Mesodermal cell (in vitro differentiated cells): Measurements from ENCODE around the gene PRLR.

ENCODE experiments used
- H3K27ac ChIP-seq: 2 replicates; pipeline ENCODE4 v1.7.0; 2013; ENCODE audit warnings: mild to moderate bottlenecking, low read depth, low read length, moderate library complexity; ENCODE audit not compliant: severe bottlenecking
- H3K36me3 ChIP-seq: 2 replicates; pipeline ENCODE4 v1.7.1; 2013; ENCODE audit warnings: mild to moderate bottlenecking, low read length, moderate library complexity; ENCODE audit not compliant: control insufficient read depth, insufficient read depth
- H3K4me1 ChIP-seq: one replicate; pipeline ENCODE4 v1.7.1; 2013; ENCODE audit warnings: mild to moderate bottlenecking, low read length; ENCODE audit not compliant: insufficient read depth, control insufficient read depth, poor library complexity, severe bottlenecking
- H3K4me3 ChIP-seq: 2 replicates; pipeline ENCODE4 v1.7.0; 2013; ENCODE audit warnings: low read length, control low read depth, mild to moderate bottlenecking; ENCODE audit not compliant: insufficient read depth, poor library complexity, severe bottlenecking; ENCODE audit errors: extremely low read depth
- H3K9me3 ChIP-seq: 2 replicates; pipeline ENCODE4 v1.7.1; 2013; ENCODE audit warnings: mild to moderate bottlenecking, low read length, moderate library complexity; ENCODE audit not compliant: control insufficient read depth
- WGBS, 2 experiments: methylation state at CpG; one replicate each; pipeline ENCODE4 v1.1.5; 2013; ENCODE audit warnings: missing lambda C conversion rate in 2 of 2; ENCODE audit not compliant: insufficient coverage in 2 of 2; 5-methylcytosine and 5-hydroxymethylcytosine counted together

PRLR gene

DNA sequence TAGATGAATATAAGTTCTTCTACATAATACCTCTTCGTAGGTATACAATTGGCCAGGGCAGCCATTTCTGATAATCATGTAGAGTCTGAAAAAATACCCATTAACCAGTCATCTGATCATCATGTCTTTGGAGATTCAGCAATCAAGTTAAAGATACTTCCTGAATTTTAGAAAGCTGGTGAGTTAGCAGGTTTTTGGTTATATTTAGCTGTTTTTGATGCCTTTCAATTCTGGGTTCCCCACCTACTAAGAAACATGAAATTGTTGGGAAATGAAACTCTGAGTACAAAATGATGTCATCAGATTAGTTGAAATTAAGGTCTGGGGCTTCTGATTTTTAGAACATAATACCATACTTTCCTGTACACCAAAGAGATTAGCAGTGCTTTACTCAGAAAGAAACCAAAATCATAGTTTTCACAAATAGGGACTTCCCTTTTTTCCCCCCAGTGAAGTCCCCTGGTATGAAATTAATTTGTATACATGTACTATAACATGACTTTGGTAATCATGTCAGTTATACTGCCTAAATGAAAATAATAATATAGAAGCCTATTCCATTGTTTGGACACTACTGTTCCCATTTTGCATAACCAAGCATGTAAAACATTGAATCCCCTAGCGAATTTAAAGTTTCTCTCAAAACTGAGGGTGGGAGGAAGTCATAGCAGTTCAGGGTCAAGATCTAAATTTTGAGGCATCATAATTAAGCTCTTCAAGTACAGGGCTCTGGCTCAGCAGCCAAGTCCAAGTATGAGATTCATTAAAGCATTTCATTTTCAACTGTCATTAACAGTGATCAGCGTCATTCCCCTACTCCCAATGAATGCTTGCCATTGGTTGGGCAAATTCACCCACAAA, 17.9 kb downstream of the PRLR start:
- Histone ChIP-seq H3K36me3 (no peaks in the 10 kb centered on the region), H3K27ac (no peak overlapping the region), H3K4me1 (no peaks in the 10 kb centered on the region), H3K9me3 (no peaks in the 10 kb centered on the region), H3K4me3 (no peak overlapping the region)
- 100% methylated on average over 1 of the region's 3 CpGs for WGBS, 2 experiments

DNA sequence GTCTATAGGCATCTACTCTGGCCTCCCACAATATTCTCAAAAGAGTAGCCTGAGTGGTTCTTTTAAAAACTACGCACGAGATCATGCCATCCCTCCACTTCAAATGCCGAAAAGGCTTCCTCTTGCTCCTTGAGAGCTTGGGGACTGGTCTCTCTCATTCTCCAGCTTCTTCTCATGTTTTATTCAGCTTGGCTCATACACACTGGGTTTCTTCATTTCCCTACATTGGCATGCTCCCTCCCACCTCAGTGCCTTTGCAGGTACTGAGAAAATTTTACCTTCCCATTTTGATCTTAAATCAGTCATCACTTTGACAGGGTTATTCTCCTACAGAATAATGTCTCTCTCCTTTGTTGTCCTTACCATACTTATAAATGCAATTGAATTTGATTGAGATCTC, 20.4 kb downstream of the PRLR start:
- Histone ChIP-seq H3K4me1 (no peaks in the 10 kb centered on the region), H3K4me3 (no peak overlapping the region), H3K9me3 (no peaks in the 10 kb centered on the region), H3K36me3 (no peaks in the 10 kb centered on the region), H3K27ac (no peak overlapping the region)
- 92 to 97% methylated on average over 2 to 3 of the region's 3 CpGs for WGBS, 2 experiments

DNA sequence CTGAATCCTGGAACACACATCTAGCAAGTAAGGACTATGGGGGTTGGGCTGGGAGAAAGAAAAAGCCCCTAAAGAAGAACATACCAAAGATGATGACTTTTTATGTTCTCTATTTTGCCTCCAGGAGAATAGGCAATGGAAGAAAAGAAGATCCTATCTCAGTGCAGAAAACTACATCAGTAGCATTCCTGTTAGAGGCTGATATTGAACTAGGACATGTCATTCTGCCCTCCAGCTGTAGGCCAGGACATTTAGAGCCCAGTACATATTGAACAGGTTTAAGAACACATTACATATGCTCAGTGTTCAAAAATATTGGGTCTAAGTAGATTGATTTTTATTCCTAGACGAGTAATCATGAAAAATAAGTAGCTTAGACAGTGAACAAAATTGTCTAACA, 24.7 kb downstream of the PRLR start:
- Histone ChIP-seq H3K4me1 (no peaks in the 10 kb centered on the region), H3K4me3 (no peak overlapping the region), H3K27ac (no peak overlapping the region), H3K36me3 (no peaks in the 10 kb centered on the region), H3K9me3 (no peaks in the 10 kb centered on the region)
- WGBS, 2 experiments: no CpG with 5 or more reads among the region's 1 CpG

DNA sequence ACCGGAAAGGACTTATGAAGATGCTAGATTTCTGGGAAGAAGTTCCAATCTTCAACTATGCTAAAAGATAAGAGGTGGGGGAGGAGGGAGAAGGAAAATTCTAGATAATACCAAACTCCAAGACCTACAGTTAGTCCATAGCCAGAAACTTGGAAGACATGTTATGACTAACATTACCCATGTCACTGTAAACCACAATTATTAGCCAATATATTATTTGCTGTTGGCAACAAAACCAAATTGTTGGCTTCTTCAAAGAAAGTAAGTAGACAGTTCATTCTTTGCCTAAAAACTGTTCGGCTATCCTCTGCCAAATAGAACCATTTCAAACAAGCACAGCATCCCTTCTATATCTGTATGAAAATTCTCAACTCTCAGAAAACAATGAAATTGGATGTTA, 25.1 kb downstream of the PRLR start:
- no CpG with 5 or more reads among the region's 2 CpGs for WGBS, 2 experiments
- no peaks in the 10 kb centered on the region for H3K9me3 ChIP-seq
- no peaks in the 10 kb centered on the region for H3K36me3 ChIP-seq
- H3K4me3 ChIP-seq: no peak overlapping the region
- no peak overlapping the region for H3K27ac ChIP-seq
- no peaks in the 10 kb centered on the region for H3K4me1 ChIP-seq

DNA sequence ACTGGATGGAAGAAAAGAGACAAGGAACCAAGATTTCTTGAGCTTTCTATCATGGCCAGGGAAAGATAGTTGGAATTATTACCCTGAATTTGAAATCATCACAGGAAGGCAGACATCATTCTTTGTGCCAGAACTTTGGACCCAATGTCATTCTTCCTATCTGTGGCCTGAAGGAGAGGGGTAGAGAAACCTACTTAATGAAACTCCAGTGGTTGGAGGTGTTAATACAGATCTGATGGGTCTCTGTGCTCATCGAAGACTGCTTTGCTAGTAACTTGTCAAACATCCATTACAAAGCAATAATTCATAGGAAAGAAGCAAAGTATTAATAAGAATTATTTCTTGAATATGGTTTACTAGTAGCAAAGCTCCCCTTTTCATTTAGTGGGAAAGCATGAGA, 26.9 kb downstream of the PRLR start:
- Histone ChIP-seq H3K4me3 (no peak overlapping the region), H3K27ac (no peak overlapping the region), H3K9me3 (no peaks in the 10 kb centered on the region), H3K4me1 (no peaks in the 10 kb centered on the region), H3K36me3 (no peaks in the 10 kb centered on the region)
- WGBS, 2 experiments: no CpG with 5 or more reads among the region's 1 CpG

DNA sequence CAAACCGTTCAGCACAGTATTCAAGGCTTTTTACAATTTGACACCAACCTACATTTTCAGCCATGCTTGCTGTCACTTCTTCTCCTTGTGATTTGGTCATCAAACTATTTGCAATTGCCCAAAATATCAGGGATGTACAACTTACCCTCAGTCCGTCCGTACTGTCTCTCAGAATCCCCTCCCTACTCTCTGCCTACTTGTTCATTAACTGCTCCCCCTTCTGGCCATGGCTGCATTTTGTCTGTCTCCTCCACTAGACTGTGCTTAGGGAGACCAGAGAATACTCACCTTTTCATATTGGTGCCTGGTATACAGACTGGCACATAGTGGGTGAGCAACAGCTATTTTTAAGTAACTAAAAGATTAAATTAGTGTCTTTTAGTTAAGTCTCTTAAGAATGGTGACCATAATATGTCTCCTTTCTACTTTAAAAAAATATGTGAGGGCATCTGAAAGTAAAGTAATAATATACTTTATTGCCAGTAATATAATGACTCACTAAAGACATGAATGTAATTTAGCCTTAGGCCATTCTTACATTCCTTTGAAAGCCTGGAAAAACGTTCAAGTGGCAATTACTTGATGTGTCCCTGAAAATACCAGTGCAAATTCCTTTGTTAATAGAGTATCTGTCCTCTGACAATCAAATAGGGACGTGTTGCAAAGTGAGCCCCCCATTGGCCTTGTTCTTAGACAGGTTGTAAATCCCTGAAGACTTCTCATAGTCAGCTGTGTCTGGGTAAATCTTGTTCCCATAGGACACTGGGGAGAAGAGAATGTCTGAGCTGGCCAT, 27.8 kb downstream of the PRLR start:
- H3K4me1 ChIP-seq: no peaks in the 10 kb centered on the region
- no peak overlapping the region for H3K4me3 ChIP-seq
- H3K27ac ChIP-seq: peak overlapping the region; percentile 10
- no peaks in the 10 kb centered on the region for H3K36me3 ChIP-seq
- no peaks in the 10 kb centered on the region for H3K9me3 ChIP-seq
- WGBS, 2 experiments: 56 to 57% methylated on average over 3 to 4 of the region's 5 CpGs

DNA sequence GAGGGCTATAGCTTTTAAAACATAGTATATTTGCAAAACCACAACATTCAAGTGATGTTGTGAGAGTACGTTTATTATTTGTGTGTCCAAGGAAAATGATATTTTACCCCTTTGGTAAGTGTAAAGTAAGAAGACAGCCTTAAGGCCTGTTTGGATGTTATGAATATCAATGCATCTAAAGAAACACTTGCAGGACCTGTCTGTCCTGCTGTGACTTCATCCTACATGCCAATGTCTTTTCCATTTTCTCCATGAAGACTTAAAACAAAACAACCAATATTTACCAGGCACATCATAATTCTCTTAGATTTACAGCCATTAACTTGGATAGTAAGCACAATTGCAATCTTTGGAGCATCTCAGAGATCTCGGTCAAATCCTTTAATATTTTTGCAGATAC, 29.0 kb downstream of the PRLR start:
- Histone ChIP-seq H3K27ac (no peak overlapping the region), H3K36me3 (no peaks in the 10 kb centered on the region), H3K9me3 (no peaks in the 10 kb centered on the region), H3K4me3 (no peak overlapping the region), H3K4me1 (no peaks in the 10 kb centered on the region)
- 86 to 100% methylated on average over 1 of the region's 2 CpGs for WGBS, 2 experiments

DNA sequence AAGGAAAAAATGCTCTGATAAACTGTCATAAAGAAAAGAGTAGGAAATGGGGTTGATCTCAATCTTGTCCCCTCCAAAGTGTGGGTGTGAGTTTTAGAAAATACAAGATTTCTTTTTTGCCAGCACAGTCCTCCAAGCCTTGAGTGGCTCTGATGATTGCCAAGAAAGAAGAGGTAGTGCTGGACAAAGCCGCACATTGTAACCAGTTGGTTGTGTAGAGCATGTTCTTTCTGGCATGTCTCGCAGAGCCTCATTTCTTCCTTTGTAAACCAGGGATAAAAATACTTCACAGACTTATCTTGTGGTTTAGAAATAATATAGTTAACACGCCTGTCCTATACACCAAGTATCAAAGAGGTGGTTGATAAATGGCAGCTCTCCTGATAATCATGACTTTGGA, 30.4 kb downstream of the PRLR start:
- Histone ChIP-seq H3K27ac (no peak overlapping the region), H3K9me3 (no peaks in the 10 kb centered on the region), H3K4me3 (no peak overlapping the region), H3K4me1 (no peaks in the 10 kb centered on the region), H3K36me3 (no peaks in the 10 kb centered on the region)
- 86 to 100% methylated on average over 1 of the region's 3 CpGs for WGBS, 2 experiments

DNA sequence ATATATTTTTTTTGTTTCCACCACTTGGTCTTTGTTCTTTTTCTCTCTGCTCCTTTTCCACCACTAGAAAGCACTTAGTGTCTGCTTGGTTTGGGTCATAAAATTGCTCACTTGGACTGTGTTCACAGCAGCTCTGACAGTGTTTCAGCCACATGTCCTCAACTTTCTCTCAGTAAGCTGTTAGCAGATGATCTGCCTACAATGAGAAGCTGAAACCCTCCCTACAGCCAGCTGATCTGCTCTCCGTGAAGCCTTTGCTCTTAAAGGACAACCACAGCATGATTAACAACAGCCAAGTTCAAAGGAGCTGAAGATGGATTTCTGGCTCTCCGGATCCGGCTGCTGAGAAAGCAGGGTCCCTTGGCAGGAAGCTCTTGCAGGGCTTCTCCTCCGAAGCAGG, 31.6 kb downstream of the PRLR start:
- Histone ChIP-seq H3K4me3 (no peak overlapping the region), H3K9me3 (no peaks in the 10 kb centered on the region), H3K36me3 (no peaks in the 10 kb centered on the region), H3K4me1 (no peaks in the 10 kb centered on the region), H3K27ac (peak overlapping the region; percentile 46)
- 32 to 40% methylated on average over 3 to 4 of the region's 4 CpGs for WGBS, 2 experiments

DNA sequence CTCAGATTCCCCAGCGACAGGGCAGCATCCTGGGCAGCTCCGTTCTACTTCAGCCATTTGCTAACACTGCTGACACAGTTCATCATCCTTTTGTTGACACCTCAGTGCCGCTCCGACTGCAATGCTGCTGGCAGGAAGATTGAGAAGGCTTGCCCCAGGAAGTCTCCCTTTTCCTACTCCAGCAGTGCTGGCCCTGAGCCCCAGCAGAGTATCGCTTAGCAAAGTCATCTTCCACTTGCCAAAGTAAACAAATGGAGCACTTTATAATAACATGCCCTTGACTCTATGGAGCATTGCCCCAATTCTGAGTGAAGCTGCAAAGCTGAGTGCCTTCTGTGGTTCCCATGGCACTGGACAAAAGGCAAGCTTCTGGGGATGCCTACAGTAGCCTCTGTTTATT, 32.2 kb downstream of the PRLR start:
- Histone ChIP-seq H3K27ac (peak overlapping the region; percentile 46), H3K36me3 (no peaks in the 10 kb centered on the region), H3K9me3 (no peaks in the 10 kb centered on the region), H3K4me1 (no peaks in the 10 kb centered on the region), H3K4me3 (no peak overlapping the region)
- 90 to 96% methylated on average over 2 to 4 of the region's 5 CpGs for WGBS, 2 experiments

DNA sequence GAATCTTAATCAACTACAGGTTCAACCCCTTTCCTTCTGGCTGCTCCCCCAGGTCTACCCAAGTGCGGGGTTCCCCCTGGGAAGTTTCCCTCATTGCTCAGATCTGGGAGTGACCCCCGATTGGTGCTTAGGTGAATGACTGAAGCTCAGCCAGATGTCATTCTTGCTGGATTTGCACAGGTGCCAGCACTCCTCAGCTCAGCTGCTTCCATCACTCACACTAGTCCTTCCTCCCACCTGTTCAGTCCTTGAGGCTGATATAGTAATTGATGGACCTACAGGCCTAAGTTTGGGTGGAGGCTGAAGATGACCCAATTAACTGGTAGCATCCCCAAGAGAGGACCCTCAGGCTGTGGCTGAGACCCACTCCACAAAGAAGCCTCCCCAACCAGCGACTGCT, 32.9 kb downstream of the PRLR start:
- 82 to 100% methylated on average over 1 to 3 of the region's 3 CpGs for WGBS, 2 experiments
- Histone ChIP-seq H3K27ac (no peak overlapping the region), H3K4me3 (no peak overlapping the region), H3K36me3 (no peaks in the 10 kb centered on the region), H3K9me3 (no peaks in the 10 kb centered on the region), H3K4me1 (no peaks in the 10 kb centered on the region)
